Activated effector memory CD4-positive, alpha-beta T cell treated with anti-CD3 and anti-CD28 coated beads, Interleukin-2, amount 50 U/mL, for 16 hours (primary cell): ENCODE data around the gene LCE1F.

Experiments used
- DNase-seq: peaks from one replicate; pipeline ENCODE4 v3.0.0-alpha.2; 2020

Gene LCE1F

GRCh38 chr1:152777510-152778137 is 2.7 kb downstream of the LCE1F start:
- no peak for DNase-seq

- no peak for DNase-seq
Measured at GRCh38 chr1:152783095-152783494, 8.2 kb downstream of the LCE1F start.

DNA sequence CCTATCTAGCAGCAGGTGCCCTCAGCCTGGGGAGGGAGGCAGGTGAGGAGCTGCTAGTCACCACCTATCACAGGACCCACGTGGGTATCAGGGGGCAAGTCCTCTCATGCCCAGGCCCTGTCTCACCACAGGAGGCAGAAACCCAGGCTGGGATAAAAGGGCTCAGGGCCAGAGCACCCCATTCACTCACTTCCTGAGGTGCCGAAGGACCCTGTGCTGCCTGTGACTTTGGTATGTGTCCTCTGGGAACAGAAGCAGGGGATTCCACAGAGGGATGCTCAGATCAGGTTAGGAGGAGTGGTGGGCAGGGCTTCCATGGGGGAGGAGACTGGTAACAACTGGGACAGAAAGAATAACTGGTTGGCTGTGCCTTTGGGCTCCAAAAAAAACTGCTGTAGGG is 11.1 kb downstream of the LCE1F start, which contains the start of gene LCE1E:
LCE1E (plus strand) TSS at position 181 of the 400 bp plus-strand sequence. CDS start 1,043 bp downstream, outside the sequence.
- DNase-seq: no peak

- DNase-seq: no peak
Measured at GRCh38 chr1:152795686-152796085, 20.7 kb downstream of the LCE1F start.

DNA sequence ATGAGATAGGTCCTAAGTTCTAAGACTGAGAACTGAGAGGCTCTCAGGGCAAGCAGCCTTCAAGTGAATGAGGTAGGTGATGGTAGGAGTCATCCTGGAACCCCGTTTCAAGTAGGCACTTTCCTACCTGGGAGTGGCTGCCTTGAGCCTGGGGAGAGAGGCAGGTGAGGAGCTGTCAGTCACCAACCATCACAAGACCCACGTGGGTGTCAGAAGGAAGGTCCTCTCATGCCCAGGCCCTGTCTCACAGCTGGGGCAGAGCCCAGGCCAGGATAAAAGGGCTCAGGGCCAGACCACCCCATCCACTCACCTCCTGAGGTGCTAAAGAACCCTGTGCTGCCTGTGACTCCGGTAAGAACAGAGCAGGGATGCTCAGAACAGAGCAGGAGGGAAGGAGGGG is 21.5 kb downstream of the LCE1F start, which contains the start of gene LCE1D:
LCE1D (plus strand) TSS at position 301 of the 400 bp plus-strand sequence. CDS start 1,074 bp downstream, outside the sequence.
- no peak for DNase-seq

DNA sequence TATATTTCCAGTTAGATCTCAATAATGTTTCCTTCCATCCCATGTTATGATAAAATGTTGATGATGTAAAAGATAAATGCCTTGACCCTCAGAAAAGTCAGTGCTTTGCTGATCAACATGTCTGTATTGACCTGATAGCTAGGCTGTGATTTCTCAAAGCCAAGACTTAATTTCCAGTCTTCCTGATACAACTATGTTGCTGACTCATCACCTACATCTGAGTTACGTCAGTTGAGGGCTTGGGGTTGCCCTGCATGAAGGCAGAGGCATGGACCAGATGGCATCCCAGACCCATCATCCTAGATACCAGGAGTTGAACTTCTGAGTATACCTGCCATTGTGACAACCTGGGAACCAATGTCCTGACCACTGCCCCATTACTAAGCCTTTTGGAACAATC is 26.4 kb downstream of the LCE1F start:
- DNase-seq: no peak

DNA sequence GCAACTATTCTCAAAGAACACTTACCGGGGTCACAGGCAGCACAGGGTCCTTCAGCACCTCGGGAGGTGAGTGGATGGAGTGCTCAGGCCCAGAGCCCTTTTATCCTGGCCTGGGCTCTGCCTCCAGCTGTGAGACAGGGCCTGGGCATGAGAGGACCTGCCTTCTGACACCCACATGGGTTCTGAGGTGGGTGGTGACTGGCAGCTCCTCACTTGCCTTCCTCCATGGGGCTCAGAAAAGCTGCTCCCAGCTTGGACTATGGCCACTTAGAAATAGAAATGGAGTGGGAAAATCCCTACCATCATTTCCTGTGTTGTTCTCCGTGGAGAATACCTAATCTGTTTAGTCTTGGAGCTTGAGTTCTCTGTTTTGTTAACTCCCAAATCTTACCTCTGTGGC is 31.6 kb downstream of the LCE1F start, which contains the start of gene LCE1C:
LCE1C (minus strand) TSS at position 76 of the 400 bp plus-strand sequence. CDS start 1,173 bp downstream, outside the sequence.
- DNase-seq: no peak

- DNase-seq: no peak
Measured at GRCh38 chr1:152811050-152811449, 36.1 kb downstream of the LCE1F start.

GRCh38 chr1:152811671-152812070 is 36.7 kb downstream of the LCE1F start, which contains the start of gene LCE1B:
TSS of gene LCE1B (plus strand) at chr1:152811971. CDS start at chr1:152812447, 476 bp downstream.
- DNase-seq: no peak

DNA sequence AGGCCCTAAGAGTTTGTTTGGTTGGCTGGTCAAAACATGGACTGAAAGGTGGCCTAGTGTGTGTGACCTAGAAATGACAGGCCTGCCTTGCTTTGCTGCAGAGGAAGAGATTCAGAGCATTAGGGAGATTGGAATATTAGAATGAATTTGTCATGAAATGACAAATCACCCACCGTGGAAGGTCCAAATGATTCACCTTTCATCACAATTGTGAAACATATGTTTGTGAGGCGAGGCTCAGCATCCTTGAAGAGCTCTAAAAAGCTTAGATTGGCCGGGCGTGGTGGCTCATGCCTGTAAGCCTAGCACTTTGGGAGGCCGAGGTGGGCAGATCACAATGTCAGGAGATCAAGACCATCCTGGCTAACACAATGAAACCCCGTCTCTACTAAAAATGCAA is 42.4 kb downstream of the LCE1F start:
- no peak for DNase-seq

- DNase-seq: no peak
Measured at GRCh38 chr1:152823294-152823693, 48.4 kb downstream of the LCE1F start.

- DNase-seq: no peak
Measured at GRCh38 chr1:152824964-152825363, 50.0 kb downstream of the LCE1F start.
